Activated naive CD4-positive, alpha-beta T cell treated with anti-CD3 and anti-CD28 coated beads for 36 hours (primary cell): ENCODE measurements around the gene TPGS1. TPM values are rescaled to one million over a fixed set of nuclear protein-coding genes. Genes with fewer than 3 reads are reported as not detected.
A peak's percentile ranks its signal among the peaks of the same experiment; 100 is the strongest.

Experiments
- CTCF ChIA-PET: fragments of 350-600 bp; sonication (Branson Sonifier 250); formaldehyde crosslinking; loops from one replicate; lab custom pipeline; 2021; ENCODE audit warnings: antibody characterized with exemption; lab: Charles Lee
- DNase-seq: peaks from one replicate; pipeline ENCODE4 v3.0.0-alpha.2; 2020
- H3K27ac Mint-ChIP-seq: one replicate; pipeline ENCODE4 v1.8.0; 2021; ENCODE audit warnings: mild to moderate bottlenecking, mixed read lengths
- H3K27me3 Mint-ChIP-seq: one replicate; pipeline ENCODE4 v1.8.0; 2021; ENCODE audit warnings: low read depth, mixed read lengths
- H3K36me3 Mint-ChIP-seq: one replicate; pipeline ENCODE4 v1.8.0; 2021; ENCODE audit warnings: low read depth, mixed read lengths
- H3K4me1 Mint-ChIP-seq: one replicate; pipeline ENCODE4 v1.8.0; 2021; ENCODE audit warnings: low read depth, mixed read lengths
- H3K4me3 Mint-ChIP-seq: one replicate; pipeline ENCODE4 v1.8.0; 2021; ENCODE audit warnings: mild to moderate bottlenecking, moderate library complexity, mixed read lengths
- H3K9me3 Mint-ChIP-seq: one replicate; pipeline ENCODE4 v1.8.0; 2021; ENCODE audit warnings: mixed read lengths
- intact Hi-C: fragments of 100-400 bp; cut with micrococcal nuclease; formaldehyde crosslinking; loops from one replicate; pipeline ENCODE4 v1.15.1; 2023
- total RNA-seq, 2 experiments: library from RNA; stranded (reverse); gene quantifications; one replicate each; pipeline ENCODE4 v1.2.3, GENCODE V29; 2021

TPGS1 gene, protein sequence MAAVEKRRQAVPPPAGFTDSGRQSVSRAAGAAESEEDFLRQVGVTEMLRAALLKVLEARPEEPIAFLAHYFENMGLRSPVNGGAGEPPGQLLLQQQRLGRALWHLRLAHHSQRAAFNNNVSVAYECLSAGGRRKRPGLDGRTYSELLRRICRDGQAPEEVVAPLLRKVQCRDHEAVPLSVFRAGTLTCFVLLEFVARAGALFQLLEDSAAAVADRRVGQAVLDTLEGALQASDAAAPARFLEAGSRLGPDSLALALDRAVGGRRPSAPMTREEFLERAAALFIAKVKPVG
- 1 to 10 TPM; 4.2 to 5.1 TPM for total RNA-seq

DNA sequence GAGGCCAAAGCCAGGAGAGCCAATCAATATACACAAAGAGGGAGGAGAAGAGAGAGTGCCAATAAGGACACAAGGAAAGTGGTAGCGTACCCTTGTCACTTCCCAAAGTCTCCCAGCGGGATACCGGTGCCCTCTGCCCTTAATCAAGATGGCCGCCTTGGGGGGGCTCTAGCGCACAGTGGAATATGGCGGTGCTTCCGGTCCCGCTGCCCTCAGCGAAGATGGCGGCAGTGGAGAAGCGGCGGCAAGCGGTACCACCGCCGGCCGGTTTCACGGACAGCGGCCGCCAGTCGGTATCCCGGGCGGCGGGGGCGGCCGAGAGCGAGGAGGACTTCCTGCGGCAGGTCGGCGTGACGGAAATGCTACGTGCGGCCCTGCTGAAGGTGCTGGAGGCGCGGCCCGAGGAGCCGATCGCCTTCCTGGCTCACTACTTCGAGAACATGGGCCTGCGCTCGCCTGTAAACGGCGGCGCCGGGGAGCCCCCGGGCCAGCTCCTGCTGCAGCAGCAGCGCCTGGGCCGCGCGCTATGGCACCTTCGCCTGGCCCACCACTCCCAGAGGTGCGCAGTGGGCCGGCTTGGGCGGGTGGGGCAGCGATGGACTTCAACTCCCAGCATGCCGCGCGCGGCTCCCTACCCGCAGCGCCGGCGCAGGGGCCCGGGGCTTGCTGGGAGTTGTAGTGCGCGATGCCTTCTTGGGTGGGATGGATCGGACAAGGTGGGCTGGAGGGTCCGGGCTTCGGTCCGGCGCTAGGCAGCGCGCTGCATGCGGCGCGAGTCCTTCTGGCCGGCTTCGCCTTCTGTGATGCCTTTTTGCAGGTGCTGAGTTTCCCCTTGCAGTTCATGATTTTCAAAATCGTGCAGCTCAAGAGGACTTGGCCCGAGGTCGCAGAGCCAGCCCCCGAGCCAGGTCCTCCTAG is at the start of gene TPGS1:
Gene TPGS1, plus strand, starts transcription at position 212 of the 918 bp plus-strand sequence. Its CDS starts 10 bp downstream, at position 222.
- peak within 1 kb of the TSS; percentile 83 for H3K4me3 Mint-ChIP-seq
- CTCF ChIA-PET, result interaction anchor here (0.8 to 2.6 kb wide), 8 partner anchors 8 to 168 kb away, joined by 3 to 10 read pairs (median 4); no protein-coding TSS in a partner anchor
- H3K27ac Mint-ChIP-seq, result peak within 1 kb of the TSS; percentile 99
- no peaks in the 10 kb centered on the region for H3K9me3 Mint-ChIP-seq
- peak; percentile 82 for DNase-seq
- intact Hi-C loops, result loop anchor here (1.0 to 2.0 kb wide), 8 partner anchors 18 to 290 kb away; partner anchors contain the start of genes BSG, CDC34, MIER2 and POLRMT
- H3K4me1 Mint-ChIP-seq, result peaks cover 42% of the 10 kb centered on the region
- H3K36me3 Mint-ChIP-seq, result no peaks in the 10 kb centered on the region
- H3K27me3 Mint-ChIP-seq, result no peaks in the 10 kb centered on the region

DNA sequence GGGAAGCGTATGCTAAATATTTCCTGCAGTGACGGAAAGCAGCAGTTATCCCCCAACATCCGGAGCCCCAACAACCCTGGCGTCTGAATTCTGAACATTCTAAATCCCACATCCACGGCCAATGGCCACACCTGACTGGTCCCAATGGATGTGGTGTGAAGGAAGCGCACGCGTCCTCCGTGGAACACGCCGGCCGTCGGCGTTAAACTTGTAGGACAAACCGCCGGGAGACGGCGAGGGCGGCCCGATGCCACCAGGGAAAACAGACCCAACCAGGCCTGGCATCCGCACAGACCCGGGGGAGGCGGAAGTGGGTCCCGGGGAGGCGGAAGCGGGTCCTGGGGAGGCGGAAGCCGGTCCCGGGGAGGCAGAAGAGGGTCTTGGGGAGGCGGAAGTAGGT is 49.7 kb upstream of the TPGS1 start:
- Mint-ChIP-seq H3K4me3 (no peak overlapping the region), H3K36me3 (no peaks in the 10 kb centered on the region), H3K27ac (no peak overlapping the region), H3K9me3 (no peaks in the 10 kb centered on the region), H3K4me1 (peaks cover 9% of the 10 kb centered on the region), H3K27me3 (peaks cover 18% of the 10 kb centered on the region)
- intact Hi-C loops, result no loop called here
- no peak for DNase-seq
- CTCF ChIA-PET, result no interaction called here

DNA sequence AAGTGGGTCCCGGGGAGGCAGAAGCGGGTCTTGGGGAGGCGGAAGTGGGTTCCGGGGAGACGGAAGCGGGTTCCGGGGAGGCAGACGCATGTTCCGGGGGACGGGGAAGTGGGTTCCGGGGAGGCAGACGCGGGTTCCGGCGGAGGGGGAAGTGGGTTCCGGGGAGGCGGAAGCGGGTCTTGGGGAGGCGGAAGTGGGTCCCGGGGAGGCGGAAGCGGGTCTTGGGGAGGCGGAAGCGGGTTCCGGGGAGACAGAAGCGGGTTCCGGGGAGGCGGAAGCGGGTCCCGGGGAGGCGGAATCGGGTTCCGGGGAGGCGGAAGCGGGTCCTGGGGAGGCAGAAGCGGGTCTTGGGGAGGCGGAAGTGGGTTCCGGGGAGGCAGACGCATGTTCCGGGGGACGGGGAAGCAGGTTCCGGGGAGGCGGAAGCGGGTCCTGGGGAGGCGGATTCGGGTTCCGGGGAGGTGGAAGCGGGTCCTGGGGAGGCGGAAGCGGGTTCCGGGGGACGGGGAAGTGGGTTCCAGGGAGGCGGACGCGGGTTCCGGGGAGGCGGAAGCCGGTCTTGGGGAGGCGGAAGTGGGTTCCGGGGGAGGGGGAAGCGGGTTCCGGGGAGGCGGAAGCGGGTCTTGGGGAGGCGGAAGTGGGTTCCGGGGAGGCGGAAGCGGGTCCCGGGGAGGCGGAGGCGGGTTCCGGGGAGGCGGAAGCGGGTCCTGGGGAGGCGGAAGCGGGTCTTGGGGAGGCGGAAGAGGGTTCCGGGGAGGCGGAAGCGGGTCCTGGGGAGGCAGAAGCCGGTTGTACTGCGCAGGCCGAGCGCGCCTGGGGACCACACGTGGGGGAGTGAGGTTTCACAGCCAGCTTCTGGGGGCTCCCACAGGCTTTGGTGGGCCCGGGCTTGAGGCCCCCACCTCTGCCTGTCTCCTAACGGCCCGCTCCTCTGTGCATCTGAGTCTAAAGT is 48.9 kb upstream of the TPGS1 start:
- H3K4me1 Mint-ChIP-seq, result peaks cover 9% of the 10 kb centered on the region
- intact Hi-C loops, result no loop called here
- no peak overlapping the region for H3K27ac Mint-ChIP-seq
- peaks cover 21% of the 10 kb centered on the region for H3K27me3 Mint-ChIP-seq
- no peak overlapping the region for H3K4me3 Mint-ChIP-seq
- CTCF ChIA-PET, result no interaction called here
- no peaks in the 10 kb centered on the region for H3K9me3 Mint-ChIP-seq
- no peak for DNase-seq
- H3K36me3 Mint-ChIP-seq, result no peaks in the 10 kb centered on the region

DNA sequence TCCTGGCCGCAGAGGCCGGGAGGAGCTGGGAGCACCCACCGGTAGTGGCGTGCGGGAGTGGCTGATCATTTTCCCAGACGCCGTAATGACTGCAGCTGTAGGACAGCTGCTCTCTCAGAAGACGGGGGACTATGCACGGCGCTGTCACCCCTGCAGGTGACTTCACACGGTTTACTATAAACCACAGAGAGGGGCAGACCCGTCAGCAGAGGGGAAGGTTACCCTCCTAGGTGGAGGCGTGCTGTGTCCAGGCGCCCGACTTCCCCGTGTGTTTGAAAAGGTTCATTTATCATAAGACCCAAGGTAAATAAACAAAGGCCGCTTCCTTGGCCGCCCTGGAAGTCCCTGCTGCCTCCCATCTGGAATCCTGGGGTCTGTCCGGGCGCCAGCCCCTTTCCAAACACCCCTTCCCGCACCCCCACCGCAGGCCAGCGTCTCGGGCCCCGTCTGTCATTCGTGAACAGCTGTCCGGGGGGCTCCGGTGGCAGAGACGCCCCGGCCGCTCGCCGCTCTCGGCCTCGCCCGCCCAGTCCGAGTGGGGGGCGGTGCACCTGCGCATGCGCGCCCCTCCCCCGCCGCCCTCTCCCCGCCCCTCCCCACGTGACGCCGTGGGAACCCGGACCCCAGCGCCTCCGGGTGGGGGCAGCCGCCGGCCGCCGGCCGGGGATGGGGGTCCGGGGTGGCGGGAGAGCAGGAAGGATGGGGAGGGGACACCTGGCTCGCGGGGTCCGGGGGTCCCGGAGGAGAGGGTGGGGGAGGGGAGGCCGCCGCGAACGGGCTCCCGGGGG is 47.4 kb upstream of the TPGS1 start:
- Mint-ChIP-seq H3K27me3 (peaks cover 21% of the 10 kb centered on the region), H3K27ac (no peak overlapping the region), H3K9me3 (no peaks in the 10 kb centered on the region), H3K4me1 (peaks cover 9% of the 10 kb centered on the region), H3K4me3 (peak overlapping the region; percentile 48), H3K36me3 (no peaks in the 10 kb centered on the region)
- CTCF ChIA-PET, result no interaction called here
- intact Hi-C loops, result no loop called here
- DNase-seq, result peak; percentile 18

DNA sequence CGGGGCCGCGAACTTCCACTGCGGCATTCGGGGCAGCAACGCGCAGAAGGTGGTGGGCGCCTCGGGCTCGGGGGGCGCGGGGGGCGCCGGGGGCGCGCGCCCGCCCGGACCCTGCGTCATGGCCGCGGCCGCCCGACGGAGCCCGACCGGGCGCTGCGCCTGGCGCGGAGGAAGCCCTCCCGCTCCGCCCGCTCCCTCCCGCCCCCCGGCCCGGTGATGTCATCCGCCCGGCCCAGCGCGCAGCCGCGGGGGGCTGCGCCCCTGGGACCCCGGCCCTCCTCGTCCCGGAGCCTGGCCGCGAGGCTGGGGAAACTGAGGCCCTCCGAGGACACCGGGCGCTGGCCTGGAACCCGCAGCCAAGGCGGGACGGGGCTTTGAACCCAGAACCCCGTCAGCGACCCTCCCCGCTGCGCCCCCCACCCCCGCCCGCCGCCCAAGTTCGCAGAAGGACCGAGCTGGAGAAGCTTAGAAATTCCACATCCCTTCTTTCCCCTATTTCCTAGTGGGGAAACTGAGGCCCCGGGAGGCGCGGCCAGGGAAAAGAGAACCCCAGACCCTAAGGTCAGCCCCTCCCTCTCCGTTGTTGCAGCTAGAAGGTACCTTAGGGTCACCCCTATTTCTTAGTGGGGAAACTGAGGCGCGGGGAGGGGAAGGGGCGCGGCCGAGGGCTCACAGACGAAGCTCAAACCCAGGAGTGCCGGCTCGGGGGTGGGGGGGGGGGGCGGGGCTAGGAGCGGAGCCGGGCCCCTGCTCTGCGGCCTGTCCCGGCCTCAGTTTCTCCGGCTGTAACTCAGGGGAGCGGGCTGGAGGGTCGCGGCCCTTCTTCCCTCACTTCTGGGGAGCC is 46.2 kb upstream of the TPGS1 start, which contains the start of gene SHC2:
Gene SHC2, minus strand, starts transcription at position 157 of the 844 bp plus-strand sequence. Its CDS starts 37 bp downstream, at position 120.
- Mint-ChIP-seq H3K27ac (no peak within 1 kb of the TSS), H3K4me1 (peaks cover 9% of the 10 kb centered on the region), H3K27me3 (peaks cover 21% of the 10 kb centered on the region), H3K9me3 (no peaks in the 10 kb centered on the region), H3K36me3 (no peaks in the 10 kb centered on the region), H3K4me3 (peak within 1 kb of the TSS; percentile 48)
- DNase-seq, result no peak
- intact Hi-C loops, result no loop called here
- CTCF ChIA-PET, result interaction anchor here (1.2 kb wide), 1 partner anchor 49 kb away, joined by 5 read pairs; no protein-coding TSS in a partner anchor

DNA sequence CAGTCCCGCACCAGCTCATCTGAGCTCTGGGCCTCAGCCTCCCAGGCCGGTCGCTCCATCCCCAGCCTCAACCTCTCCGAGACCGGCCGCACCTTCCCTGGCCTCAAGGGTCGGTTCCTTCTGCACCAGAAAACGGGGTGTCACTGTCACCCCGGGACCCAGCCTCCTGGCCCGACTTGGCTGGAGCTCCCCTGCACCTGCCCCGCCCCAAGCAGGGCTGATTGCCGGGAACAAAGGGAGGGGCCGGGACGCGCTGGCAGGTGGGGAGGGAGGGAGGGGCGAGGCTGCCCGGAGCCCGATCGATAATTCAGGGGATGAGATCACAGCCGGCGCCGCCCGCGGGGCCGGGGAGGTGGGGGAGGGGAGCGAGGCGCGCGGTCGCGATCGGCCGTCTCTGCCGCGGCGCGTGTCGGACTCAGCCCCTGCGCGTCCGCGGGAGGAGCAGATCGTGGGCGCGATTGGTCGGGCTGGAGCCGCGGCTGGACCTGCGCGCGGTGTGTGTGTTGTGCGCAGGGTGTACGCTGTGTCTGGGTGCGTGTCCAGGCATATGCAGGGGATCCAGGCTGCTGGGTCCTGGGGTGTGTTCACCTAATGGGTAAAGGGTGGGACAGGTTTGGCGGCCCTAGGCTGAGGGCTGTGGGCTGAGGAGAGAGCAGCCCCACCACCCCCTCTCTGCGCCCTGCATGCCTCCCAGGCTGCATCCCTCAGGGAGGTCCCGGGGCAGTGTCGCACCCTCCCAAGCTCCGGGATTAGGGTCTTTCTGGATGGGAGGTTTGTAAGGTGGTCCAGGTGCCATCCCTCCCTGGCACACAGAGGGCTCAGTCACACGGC is 45.4 kb upstream of the TPGS1 start:
- peaks cover 18% of the 10 kb centered on the region for H3K27me3 Mint-ChIP-seq
- peak; percentile 17 for DNase-seq
- no peaks in the 10 kb centered on the region for H3K36me3 Mint-ChIP-seq
- peaks cover 9% of the 10 kb centered on the region for H3K4me1 Mint-ChIP-seq
- H3K27ac Mint-ChIP-seq, result no peak overlapping the region
- intact Hi-C loops, result no loop called here
- H3K4me3 Mint-ChIP-seq, result peak overlapping the region; percentile 41
- no peaks in the 10 kb centered on the region for H3K9me3 Mint-ChIP-seq
- CTCF ChIA-PET, result interaction anchor here (1.2 kb wide), 1 partner anchor 49 kb away, joined by 5 read pairs; no protein-coding TSS in a partner anchor

DNA sequence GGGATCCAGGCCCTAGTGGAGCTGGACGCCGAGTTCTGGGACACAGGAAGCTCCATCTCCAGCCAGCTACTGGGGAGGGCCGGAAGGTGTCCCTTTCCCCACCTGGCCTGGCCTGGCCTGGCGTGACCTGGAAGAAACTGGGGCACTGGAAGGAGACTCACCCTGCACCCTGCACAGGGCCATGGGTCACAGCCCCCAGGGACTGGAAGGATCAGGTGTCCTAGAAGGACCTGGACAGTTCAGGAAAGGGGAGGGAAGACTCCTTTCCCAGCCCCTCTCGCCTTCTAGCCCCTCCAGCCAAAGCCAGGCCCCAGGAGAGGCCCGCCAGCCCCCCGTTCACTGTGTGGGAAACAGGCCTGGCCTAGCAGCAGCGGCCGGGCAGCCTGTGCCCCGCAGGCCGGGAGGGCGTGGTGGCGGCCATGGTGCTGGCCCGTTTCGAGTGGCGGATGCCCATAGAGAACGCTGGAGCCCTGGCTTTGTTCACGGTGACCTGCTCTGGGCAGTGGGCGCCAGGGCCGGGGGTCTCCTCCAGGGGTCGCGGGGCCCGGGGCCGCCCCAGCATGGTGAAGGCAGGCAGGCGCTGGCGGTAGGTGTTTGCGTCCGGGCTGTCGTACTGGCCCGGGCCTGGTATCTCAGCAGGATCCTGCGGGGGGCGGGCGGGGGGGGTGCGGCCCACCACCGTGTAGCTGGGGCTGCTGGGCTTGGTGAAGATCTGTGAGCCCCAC is 43.7 kb upstream of the TPGS1 start:
- intact Hi-C loops, result no loop called here
- H3K9me3 Mint-ChIP-seq, result no peaks in the 10 kb centered on the region

DNA sequence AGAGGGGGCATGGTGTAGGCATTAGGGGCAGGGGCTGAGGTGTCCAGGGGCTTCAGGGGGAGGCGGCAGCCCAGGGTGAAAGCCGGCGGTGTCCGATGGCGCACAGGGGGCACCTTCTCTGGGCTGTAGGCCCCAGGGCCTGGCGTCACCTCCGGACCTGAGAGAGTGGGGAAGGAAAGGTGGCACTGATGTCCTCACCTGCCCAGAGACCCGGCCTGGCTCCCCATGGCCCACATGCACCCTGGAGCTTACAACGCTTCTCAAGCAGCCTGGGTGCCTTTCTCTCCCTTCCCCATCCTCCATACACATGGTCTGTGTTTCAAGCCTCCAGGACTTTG is 43.1 kb upstream of the TPGS1 start:
- H3K27me3 Mint-ChIP-seq, result peaks cover 18% of the 10 kb centered on the region
- H3K27ac Mint-ChIP-seq, result no peak overlapping the region
- H3K36me3 Mint-ChIP-seq, result no peaks in the 10 kb centered on the region
- peaks cover 9% of the 10 kb centered on the region for H3K4me1 Mint-ChIP-seq
- intact Hi-C loops, result no loop called here
- no peaks in the 10 kb centered on the region for H3K9me3 Mint-ChIP-seq
- no peak overlapping the region for H3K4me3 Mint-ChIP-seq
- CTCF ChIA-PET, result no interaction called here
- no peak for DNase-seq

More for the DNA sequence above, 43.7 kb upstream of the TPGS1 start:
- Mint-ChIP-seq H3K27me3 (peaks cover 18% of the 10 kb centered on the region), H3K4me3 (no peak overlapping the region), H3K36me3 (no peaks in the 10 kb centered on the region), H3K4me1 (peaks cover 9% of the 10 kb centered on the region), H3K27ac (no peak overlapping the region)
- CTCF ChIA-PET, result no interaction called here
- no peak for DNase-seq

DNA sequence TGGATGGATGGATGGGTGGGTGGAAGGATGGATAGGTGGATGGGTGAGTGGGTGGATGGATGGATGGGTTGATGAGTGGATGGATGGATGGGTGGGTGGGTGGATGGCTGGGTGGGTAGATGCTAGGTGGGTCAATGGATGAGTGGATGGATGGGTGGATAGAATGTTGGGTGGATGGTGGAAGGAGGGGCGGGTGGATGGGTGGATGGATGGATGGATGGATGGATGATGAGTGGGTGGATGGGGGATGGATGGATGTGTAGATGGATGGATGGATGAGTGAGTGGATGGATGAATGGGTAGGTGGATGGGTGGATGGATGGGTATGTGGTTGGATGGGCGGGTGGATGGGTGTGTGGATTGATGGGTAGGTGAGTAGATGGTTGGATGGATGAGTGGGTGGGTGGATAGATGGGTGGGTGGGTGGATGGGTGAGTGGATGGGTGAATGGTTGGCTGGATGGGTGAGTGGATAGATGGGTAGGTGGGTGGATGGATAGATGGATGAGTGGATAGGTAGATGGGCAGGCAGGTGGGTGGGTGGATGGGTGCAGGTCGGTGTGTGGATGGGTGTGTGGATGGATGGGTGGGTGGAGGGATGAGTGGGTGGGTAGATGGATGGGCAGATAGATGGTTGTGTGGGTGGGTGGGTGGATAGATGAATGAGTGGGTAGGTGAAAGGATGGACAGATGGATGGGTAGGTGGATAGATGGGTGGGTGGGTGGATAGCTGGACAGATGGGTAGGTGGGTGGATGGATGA is 42.1 kb upstream of the TPGS1 start:
- Mint-ChIP-seq H3K27me3 (peaks cover 13% of the 10 kb centered on the region), H3K36me3 (no peaks in the 10 kb centered on the region), H3K4me1 (peaks cover 3% of the 10 kb centered on the region), H3K27ac (no peak overlapping the region), H3K9me3 (no peaks in the 10 kb centered on the region), H3K4me3 (no peak overlapping the region)
- DNase-seq, result no peak
- intact Hi-C loops, result no loop called here
- CTCF ChIA-PET, result no interaction called here
